Choroid plexus epithelial cell (primary cell): ENCODE results near the gene MYCBP2.
"Not testable (repeated sequence)": the region's sequence is repeated elsewhere in the genome, so short reads cannot be mapped to it uniquely, and the experiment has no call there.

ENCODE experiments used
- DNase-seq: peaks from one replicate; pipeline ENCODE4 v3.0.0-alpha.2; 2010; ENCODE audit warnings: low read depth
- H3K4me3 ChIP-seq: 2 replicates; pipeline ENCODE4 v1.5.1; 2011; ENCODE audit warnings: low read depth, mild to moderate bottlenecking, control low read depth, low read length, moderate library complexity
- TF ChIP-seq, protein P1 (sequence below): conservative IDR thresholded peaks from 2 replicates; pipeline ENCODE4 v1.5.1; 2011; ENCODE audit warnings: low read depth, mild to moderate bottlenecking, control low read depth, inconsistent platforms, low read length, moderate library complexity

The MYCBP2 gene

DNA sequence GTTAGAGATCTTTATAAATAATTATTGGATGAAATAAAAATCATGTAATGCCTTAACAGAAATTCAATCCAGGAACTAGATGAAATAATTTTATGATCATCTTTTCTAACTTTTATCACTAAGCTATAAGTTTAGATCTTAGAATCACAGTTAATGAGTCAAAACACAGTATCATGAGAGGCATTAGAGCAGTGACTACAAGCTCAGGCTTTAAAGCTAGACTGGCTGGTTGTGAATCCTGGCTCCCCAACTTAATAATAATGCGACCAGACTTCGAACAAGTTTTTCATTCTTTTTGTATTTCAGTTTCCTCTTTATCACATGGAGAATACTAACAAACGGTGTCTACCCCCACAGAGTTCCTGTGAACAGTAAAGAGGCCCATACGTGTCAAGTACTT lies 108.6 kb downstream of the MYCBP2 start:
- TF ChIP-seq, protein P1, sequence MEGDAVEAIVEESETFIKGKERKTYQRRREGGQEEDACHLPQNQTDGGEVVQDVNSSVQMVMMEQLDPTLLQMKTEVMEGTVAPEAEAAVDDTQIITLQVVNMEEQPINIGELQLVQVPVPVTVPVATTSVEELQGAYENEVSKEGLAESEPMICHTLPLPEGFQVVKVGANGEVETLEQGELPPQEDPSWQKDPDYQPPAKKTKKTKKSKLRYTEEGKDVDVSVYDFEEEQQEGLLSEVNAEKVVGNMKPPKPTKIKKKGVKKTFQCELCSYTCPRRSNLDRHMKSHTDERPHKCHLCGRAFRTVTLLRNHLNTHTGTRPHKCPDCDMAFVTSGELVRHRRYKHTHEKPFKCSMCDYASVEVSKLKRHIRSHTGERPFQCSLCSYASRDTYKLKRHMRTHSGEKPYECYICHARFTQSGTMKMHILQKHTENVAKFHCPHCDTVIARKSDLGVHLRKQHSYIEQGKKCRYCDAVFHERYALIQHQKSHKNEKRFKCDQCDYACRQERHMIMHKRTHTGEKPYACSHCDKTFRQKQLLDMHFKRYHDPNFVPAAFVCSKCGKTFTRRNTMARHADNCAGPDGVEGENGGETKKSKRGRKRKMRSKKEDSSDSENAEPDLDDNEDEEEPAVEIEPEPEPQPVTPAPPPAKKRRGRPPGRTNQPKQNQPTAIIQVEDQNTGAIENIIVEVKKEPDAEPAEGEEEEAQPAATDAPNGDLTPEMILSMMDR, result no peak
- DNase-seq, result peak; percentile 5
- H3K4me3 ChIP-seq, result no peak overlapping the region

DNA sequence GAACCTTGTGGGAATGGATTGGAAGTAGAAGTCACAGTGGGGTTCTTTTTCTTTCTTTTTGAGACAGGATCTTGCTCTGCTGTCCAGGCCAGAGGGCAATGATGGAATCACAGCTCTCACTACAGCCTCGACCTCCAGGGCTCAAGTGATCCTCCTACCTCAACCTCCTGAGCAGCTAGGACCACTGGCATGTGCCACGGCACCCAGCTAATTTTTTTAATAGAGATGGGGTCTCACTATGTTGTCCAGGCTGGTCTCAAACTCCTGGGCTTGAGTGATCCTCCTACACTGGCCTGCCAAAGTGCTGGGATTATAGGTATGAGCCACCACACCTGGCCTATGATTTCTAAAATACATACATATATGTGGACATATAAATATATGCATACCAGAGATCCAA lies 111.4 kb downstream of the MYCBP2 start:
- DNase-seq, result no peak
- TF ChIP-seq, protein P1, result no peak
- no peak overlapping the region for H3K4me3 ChIP-seq

DNA sequence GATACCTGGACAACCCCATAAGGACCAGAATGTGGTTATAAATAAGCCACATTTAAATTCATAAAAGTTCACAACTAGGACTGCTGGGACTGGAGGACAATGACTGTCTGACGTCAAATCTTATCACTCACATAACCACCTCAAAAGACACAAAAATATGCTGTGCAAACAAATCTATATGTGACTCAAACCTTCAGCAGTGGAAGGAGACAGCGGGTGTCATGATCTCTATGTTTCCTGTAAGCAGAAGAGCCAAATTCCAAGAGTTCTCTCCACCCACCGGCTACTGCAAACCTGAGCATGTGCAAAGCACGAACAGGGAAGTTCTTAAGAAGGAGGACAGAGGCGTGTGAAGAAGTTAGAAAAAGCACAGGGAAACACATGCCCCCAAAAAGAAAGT lies 113.2 kb downstream of the MYCBP2 start:
- peak; percentile 93 for DNase-seq
- TF ChIP-seq, protein P1, result no peak
- H3K4me3 ChIP-seq, result no peak overlapping the region

DNA sequence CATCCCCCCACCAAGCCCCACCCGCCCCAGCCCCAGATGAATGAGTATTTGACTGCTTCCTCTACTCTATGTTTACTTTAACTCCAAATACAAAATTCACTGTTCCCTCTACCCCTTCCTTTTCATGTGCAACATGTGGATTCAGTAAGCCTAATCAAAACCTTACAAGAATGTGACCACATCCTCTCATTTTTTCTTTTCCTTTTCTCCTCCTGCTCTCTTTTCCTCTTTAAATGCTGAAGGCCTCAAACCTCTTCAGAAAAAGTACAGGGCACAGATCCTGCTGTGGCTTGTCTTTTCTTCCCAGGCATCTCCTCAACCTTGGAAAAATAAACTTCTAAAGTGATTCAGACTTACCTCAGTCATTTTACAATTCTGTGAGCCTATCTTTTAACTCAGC lies 119.0 kb downstream of the MYCBP2 start:
- DNase-seq, result peak; percentile 78

DNA sequence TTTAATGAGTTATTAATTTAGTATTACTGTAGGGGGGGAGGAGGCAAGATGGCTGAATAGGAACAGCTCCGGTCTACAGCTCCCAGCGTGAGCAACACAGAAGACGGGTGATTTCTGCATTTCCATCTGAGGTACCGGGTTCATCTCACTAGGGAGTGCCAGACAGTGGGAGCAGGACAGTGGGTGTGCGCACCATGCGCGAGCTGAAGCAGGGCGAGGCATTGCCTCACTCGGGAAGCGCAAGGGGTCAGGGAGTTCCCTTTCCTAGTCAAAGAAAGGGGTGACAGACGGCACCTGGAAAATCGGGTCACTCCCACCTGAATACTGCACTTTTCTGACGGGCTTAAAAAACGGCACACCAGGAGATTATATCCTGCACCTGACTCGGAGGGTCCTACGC lies 127.9 kb downstream of the MYCBP2 start:
- H3K4me3 ChIP-seq, DNase-seq: not testable (repeated sequence)

More for the DNA sequence above, 119.0 kb downstream of the MYCBP2 start:
- no peak overlapping the region for H3K4me3 ChIP-seq
- TF ChIP-seq, protein P1, result no peak

DNA sequence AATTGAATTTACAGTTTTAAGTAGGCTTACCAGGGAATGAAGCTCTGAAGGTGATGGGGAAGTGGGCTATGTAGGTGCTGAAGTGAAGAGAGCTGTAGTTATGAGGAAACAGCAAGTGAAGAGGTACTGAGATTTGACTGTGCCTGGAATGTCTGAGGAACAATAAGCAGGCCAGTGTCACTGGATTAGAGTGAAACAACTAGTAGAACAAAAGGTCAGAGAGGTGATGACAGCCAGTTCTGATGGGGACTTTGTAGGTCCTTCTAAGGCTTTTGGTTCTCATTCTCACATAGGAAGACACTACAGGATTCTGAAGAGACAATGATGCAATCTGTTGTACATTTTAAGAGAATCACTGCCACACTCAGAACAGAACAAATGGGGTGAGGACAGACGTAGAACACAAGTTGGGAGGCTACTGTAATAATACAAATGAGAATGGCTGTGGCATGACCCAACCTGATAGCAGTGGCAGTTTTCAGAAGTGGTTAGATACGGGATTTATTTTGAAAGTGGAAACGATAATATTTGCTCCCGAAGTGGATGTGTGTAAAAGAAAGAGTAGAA lies 130.8 kb downstream of the MYCBP2 start:
- DNase-seq, result peak; percentile 36
- H3K4me3 ChIP-seq, result no peak overlapping the region
- TF ChIP-seq, protein P1, result no peak

DNA sequence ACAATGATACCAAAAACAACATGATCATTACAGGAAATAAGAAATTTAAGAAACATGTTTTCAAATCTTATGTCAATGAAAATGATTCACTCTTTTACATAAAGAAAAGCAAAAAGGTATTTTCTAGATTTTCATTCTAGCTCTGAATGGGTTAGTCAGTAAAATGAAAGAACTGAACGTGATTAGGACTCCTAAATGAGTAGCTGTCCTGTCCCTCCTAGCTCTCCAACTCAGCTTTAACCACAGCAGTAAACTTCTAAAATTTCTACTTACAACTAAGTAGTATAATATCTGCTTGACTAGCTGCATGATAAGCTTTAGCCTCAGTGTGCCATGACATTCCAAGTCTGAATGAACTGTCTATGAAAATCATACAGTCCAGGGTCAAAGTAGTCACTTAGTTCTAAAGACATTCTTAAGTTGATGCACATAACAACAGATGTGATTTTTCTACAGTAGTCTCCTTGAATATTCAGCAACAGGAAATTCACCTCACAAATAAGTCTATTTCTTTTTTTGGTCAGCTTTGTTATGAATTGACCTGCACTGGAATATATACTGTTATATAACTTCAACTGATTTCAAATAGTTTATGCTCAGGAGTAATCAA lies 136.4 kb downstream of the MYCBP2 start:
- H3K4me3 ChIP-seq, result no peak overlapping the region
- TF ChIP-seq, protein P1, result no peak

More for the DNA sequence above, 136.4 kb downstream of the MYCBP2 start:
- peak; percentile 13 for DNase-seq
